GM19043 (cell line): ENCODE results near the gene SCYGR8.
"Not testable (repeated sequence)": the region's sequence is repeated elsewhere in the genome, so short reads cannot be mapped to it uniquely, and the experiment has no call there.

ENCODE experiments used
- ATAC-seq: cut with Tn5 transposase; IDR thresholded peaks from one replicate; pipeline ENCODE4 v1.9.1; 2021; ENCODE audit warnings: low read depth; ENCODE audit not compliant: unreplicated experiment

The SCYGR8 gene, protein sequence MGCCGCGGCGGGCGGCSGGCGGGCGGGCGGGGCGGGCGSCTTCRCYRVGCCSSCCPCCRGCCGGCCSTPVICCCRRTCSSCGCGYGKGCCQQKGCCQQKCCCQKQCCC

DNA sequence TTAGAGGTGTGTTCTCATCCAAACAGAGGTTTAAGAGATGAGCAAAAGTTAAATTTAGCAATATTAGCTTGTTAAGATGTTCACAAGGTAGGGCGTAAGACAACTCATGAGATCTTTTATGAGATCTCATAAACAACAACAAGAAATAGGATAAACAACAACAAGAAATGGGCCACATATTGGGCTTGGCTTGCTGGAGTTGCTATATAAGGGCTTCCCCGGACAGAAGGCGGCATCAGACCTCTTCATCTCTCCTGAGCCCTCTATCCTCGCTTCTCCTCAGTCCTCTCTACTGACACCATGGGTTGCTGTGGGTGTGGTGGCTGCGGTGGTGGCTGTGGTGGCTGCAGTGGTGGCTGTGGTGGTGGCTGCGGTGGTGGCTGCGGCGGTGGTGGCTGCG is at the start of gene SCYGR8:
SCYGR8 (plus strand) TSS at position 301 of the 400 bp plus-strand sequence; CDS start at position 301, 0 bp downstream.
- no peak for ATAC-seq

- ATAC-seq = no peak
Observed at GRCh38 chr2:227696990-227697679, 48.6 kb upstream of the SCYGR8 start.

GRCh38 chr2:227701556-227701955 is 44.1 kb upstream of the SCYGR8 start:
- ATAC-seq = no peak

DNA sequence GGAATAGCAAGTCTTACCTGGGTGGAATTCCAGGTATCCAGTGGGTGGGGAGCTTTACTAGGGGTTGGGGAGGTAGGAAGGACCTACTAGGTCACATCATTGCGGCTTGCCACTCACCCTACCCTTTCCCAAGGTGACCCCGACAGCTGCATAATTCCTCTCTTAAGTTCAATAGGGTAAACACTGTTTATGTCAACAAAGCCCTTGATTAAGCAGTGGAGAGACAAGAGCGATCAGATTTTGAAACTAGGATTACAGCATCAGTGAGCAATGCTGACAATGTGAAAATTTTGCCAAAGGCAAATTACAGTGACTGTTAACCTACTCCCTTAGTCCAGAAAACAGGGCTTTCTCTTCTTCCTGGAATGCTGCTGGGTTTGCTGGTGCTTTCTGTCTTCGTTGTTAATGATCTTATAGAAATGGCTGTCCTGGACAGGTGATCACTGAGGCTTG is 42.4 kb upstream of the SCYGR8 start:
- no peak for ATAC-seq

GRCh38 chr2:227703961-227704360 is 41.7 kb upstream of the SCYGR8 start:
- no peak for ATAC-seq

DNA sequence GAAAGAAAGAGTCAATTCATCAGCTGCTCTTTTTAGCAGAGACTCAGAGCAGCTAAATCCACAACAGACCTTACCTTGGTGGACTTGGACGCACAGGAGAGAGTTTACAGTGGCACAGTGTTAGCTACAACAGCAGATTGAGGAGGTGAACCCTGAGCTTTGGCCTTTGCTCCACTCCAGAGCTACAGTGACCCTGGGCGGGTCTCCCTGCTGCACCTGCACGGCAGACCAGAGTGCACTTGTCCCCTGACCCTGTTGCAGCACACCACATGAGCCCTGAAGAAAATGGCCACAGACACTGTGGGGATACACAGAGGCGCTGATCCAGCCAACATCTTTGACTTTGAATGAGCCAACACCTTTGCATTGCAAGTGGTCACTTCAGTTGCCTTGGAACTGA is 38.8 kb upstream of the SCYGR8 start:
- no peak for ATAC-seq

- ATAC-seq = no peak
Observed at GRCh38 chr2:227707390-227707789, 38.3 kb upstream of the SCYGR8 start.

DNA sequence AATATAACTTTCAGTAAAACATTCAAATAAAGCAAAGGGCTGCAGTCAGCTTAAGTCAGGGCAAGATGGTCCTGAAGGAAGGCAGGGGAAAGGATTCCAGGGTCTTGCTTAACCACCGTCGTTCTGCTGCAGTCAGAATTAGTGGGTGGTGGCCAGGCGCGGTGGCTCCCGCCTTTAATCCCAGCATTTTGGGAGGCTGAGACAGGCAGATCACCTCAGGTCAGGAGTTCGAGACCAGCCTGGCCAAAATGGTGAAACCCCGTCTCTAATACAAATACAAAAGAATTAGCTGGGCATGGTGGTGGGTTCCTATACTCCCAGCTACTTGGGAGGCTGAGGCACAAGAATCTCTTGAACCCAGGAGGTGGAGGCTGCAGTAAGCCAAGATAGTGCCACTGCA is 34.7 kb upstream of the SCYGR8 start:
- no peak for ATAC-seq

GRCh38 chr2:227713291-227713690 is 32.4 kb upstream of the SCYGR8 start:
- ATAC-seq = no peak

- ATAC-seq = no peak
Observed at GRCh38 chr2:227716501-227716900, 29.2 kb upstream of the SCYGR8 start.

DNA sequence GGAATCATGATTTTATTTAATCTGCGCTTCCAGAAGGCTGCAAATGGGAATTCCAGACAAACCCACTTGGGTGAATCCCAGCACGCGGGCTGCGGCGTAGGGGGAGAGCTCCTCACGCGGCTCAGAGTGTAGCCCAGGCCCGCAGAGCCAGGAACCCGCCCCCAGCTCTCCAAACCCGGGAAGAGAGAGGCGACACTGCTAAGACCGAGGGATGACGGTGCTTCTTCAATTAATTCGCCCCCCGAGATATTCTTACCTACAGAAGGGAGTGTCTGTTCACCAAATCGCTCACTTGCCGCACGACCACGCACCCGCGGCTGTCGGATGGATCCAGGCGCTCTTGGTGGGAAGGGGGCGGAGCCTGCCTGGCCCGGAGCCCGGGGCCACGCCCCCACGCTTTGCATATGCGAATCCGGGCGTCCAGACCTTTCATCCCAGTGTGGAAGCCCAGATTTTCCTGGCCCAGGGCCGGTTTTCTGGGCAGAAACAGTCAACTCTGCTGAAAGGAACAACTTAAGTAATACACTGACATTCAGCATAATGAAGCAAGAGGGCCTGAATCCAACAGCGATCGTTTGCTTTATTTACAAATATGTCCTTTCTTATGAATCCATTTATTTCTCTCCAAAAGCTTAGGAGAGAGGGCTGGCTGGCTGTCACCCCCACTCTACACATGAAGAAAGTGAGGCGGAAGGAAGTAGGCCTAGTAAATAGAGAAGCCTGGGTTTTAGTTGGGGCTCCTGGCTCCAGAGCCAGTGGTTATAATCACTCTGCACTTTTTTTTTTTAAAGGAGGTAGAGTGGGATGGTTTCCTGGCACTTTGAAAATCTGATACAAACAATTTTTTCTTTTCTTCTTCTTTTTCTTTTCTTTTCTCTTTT is 27.8 kb upstream of the SCYGR8 start, which contains the start of gene SLC19A3:
SLC19A3 (minus strand) TSS at position 342 of the 881 bp plus-strand sequence. CDS start 15,710 bp downstream, outside the sequence.
- no peak for ATAC-seq

GRCh38 chr2:227719641-227720040 is 26.1 kb upstream of the SCYGR8 start:
- ATAC-seq = no peak

DNA sequence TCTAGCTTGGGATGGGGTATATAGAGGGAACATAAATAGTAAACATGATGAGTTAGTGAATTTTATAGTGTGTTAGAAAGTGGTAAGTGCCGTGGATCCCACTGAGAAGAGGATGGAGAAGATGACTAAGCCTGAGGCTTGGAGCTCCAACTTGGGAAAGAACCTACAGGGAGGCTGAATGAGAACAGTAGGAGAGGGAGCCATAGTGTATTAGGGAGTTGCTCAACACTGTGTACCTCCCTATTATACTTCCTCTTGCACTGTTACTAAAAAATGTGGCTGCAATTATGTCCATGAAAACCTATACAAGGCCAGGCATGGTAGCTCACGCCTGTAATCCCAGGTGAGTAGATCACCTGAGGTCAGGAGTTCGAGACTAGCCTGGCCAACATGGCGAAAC is 25.0 kb upstream of the SCYGR8 start:
- no peak for ATAC-seq

DNA sequence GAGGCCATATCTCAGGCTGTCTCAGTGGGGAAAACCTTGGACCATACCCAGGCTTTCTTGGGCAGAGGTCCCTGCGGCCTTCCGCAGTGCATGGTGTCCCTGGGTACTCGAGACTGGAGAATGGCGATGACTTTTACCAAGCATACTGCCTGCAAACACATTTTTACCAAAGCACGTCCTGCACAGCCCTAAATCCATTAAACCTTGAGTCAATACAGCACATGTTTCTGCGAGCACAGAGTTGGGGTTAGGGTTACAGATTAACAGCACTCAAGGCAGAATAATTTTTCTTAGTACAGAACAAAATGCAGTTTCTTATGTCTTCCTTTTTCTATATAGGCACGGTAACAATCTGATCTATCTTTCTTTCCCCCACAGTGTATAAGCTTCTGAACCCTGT is 22.9 kb upstream of the SCYGR8 start:
- ATAC-seq = not testable (repeated sequence)

- ATAC-seq = no peak
Observed at GRCh38 chr2:227724394-227725039, 21.2 kb upstream of the SCYGR8 start, which contains the start of gene SCYGR6. Gene SCYGR6, minus strand, starts transcription at chr2:227724757. Its CDS starts 0 bp downstream, at chr2:227724757.

- no peak for ATAC-seq
Observed at GRCh38 chr2:227728035-227728434, 17.7 kb upstream of the SCYGR8 start, which contains the start of gene SCYGR7. Gene SCYGR7, plus strand, starts transcription at chr2:227728335. Its CDS starts 0 bp downstream, at chr2:227728335.

DNA sequence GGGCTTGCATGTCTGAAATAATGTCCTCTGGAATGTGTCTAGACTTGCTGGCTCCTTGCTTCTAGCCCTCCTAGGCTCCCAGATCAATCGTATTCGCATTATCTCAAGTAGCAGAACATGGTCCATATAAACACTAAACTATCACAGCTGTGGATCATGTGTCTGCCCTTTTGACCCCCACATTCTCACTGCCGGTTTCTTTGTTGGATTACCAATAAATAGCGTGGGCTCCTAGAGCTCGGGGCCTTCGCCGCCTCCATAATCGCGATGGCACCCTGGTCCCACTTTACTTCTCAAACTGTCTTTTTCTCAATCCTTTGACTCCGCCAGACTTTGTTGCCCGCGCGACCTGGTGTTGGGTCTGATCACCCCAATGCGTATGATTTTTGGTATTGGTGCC is 6.3 kb upstream of the SCYGR8 start:
- ATAC-seq = no peak

GRCh38 chr2:227740705-227741104 is 5.0 kb upstream of the SCYGR8 start:
- not testable (repeated sequence) for ATAC-seq

- no peak for ATAC-seq
Observed at GRCh38 chr2:227748079-227748478, 2.4 kb downstream of the SCYGR8 start.

DNA sequence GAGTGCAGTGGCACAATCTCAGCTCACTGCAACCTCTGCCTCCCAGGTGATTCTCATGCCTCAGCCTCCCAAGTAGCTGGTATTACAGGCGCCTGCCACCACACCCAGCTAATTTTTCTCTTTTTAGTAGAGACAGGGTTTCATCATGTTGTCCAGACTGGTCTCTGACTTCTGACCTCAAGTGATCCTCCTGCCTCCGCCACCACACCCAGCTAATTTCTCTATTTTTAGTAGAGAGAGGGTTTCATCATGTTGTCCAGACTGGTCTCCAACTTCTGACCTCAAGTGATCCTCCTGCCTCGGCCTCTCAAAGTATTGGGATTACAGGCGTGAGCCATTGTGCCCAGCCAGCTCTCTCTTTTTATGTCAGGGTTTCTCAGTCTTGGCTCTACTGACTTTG is 10.6 kb downstream of the SCYGR8 start:
- ATAC-seq = not testable (repeated sequence)
